Measurements from ENCODE around the gene HSPA12B.
"Not testable (repeated sequence)": the region's sequence is repeated elsewhere in the genome, so short reads cannot be mapped to it uniquely, and the experiment has no call there.

Gene HSPA12B

DNA sequence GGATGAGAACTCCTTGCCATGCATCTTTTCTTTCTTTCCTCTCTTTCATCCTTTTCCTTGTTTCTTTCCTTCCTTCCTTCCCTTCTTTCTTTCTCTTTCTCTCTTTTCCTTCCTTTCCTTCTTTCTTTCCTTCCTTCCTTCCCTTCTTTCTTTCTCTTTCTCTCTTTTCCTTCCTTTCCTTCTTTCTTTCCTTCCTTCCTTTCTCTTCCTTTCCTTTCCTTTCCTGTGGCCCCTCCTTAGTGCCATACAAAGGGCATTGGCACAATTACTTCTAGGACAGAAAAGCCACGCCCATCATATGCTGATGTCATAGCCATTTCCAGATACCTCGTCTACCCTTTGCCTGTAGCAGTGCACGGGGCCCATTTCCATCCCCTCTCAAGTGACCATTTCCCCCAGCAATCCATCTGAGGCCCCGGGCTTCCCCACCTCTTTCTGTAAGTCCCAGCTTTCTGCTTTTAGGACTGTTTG, 56.2 kb downstream of the HSPA12B start:
- DNase-seq: no peak

- not testable (repeated sequence) for DNase-seq
These were observed 56.7 kb downstream of the HSPA12B start for GRCh38 chr20:3789201-3789600.

DNA sequence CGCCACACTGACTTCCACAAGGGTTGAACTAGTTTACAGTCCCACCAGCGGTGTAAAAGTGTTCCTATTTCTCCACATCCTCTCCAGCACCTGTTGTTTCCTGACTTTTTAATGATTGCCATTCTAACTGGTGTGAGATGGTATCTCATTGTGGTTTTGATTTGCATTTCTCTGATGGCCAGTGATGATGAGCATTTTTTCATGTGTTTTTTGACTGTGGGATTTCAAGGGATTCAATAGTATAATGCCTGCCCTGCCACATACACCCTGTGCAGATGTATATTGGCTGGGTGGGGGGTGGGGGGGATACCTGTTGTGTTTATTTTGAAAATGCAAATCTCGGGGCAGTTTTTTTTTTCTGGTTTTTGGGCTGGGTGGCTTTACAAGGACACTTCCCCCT, 61.7 kb downstream of the HSPA12B start:
- DNase-seq: not testable (repeated sequence)

- no peak for DNase-seq
These were observed 62.4 kb downstream of the HSPA12B start for GRCh38 chr20:3794701-3795420.

- peak; percentile 95 for DNase-seq
These were observed 63.3 kb downstream of the HSPA12B start, which contains the start of gene CDC25B for GRCh38 chr20:3795511-3796468. TSS of gene CDC25B (plus strand) at chr20:3796310. CDS start at chr20:3796532, 222 bp downstream.

- DNase-seq: no peak
These were observed 64.2 kb downstream of the HSPA12B start for GRCh38 chr20:3796477-3797225.

DNA sequence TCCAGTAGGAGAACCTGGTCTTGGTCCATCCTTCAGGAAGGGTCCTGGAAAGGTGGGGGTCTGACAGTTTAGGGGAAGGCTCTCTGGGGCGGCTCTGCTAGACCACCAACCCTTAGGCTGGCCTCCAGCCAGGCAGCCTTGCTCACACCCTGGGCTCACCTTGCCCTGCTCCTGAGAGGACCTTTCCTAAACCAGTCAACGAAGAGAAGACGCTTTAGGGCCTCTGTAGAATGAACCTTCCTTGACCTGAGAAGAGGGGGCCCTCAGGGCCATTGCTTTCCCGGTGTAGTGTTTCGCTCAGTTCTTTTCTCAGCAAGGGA, 64.7 kb downstream of the HSPA12B start:
- no peak for DNase-seq

- DNase-seq: no peak
These were observed 65.3 kb downstream of the HSPA12B start for GRCh38 chr20:3797592-3798372.

GRCh38 chr20:3798373-3798768, 65.9 kb downstream of the HSPA12B start:
- DNase-seq: no peak

- no peak for DNase-seq
These were observed 66.4 kb downstream of the HSPA12B start for GRCh38 chr20:3798908-3799248.

- no peak for DNase-seq
These were observed 67.9 kb downstream of the HSPA12B start for GRCh38 chr20:3800256-3800877.

- no peak for DNase-seq
These were observed 68.4 kb downstream of the HSPA12B start for GRCh38 chr20:3800878-3801260.

GRCh38 chr20:3801299-3801698, 68.8 kb downstream of the HSPA12B start:
- no peak for DNase-seq

- no peak for DNase-seq
These were observed 69.4 kb downstream of the HSPA12B start for GRCh38 chr20:3801846-3802245.
